Measurements from ENCODE around the gene LACRT.

Gene LACRT

DNA sequence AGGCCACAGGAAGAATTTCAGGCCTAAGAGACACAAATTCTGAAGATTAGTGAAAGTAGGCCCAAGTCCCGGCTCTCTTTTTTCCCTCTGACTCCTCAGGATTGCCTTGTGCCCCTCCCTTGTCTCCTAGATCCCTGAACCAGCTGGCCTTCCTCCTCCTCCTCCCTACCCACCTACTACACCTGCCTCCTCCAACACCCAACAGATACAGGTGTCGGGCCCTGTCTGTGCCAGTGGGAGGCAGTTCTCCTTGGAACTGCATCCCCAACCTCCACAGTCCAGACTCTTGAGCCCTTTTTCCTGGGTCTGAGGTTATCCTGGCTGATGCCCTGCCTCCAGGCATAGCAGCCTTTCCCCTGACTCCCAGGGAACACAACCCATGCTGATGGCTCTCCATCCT, 48.1 kb downstream of the LACRT start:
- POLR2A ChIA-PET, result no interaction called here

DNA sequence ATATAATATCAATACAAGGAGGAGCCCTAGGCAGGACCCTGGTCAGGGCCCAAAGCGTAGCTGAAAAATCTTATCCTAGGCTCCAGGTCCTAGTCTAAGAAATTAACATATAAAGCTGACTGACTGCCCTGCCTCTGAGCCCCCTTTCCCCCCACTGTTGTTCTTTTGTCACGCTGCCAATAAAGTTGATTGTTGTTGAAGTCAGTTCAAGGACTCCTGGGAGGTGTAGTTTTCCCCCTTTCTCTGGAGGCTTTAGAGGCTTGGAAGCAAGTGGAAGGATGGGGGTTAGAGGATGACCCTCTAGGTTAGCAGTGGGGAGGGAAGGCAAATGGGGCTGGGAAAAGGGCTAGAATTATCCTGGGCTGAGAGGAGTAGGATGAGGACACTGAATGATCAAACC, 49.5 kb downstream of the LACRT start:
- ChIA-PET CTCF (interaction anchor here (0.6 kb wide), 2 partner anchors 12 to 446 kb away, joined by 3 read pairs; no protein-coding TSS in a partner anchor), POLR2A (interaction anchor here (1.0 kb wide), 1 partner anchor 11 kb away, joined by 3 read pairs; no protein-coding TSS in a partner anchor)
- DNase-seq (ENCODE audit: extremely low spot score), result no peak
- TF ChIP-seq SP1 (IDR thresholded peaks at IDR 0.05) (no peak), NFRKB (IDR thresholded peaks at IDR 0.05) (no peak), FOXA1 (IDR thresholded peaks at IDR 0.05) (no peak), FOXM1 (IDR thresholded peaks at IDR 0.05; ENCODE audit: borderline replicate concordance) (no peak), LEF1 (IDR thresholded peaks at IDR 0.05; ENCODE audit: borderline replicate concordance) (no peak), ELF4 (IDR thresholded peaks at IDR 0.05) (no peak), L3MBTL2 (conservative IDR thresholded peaks at IDR 0.05) (no peak), SUZ12 (IDR thresholded peaks at IDR 0.05) (no peak), BHLHE40 (IDR thresholded peaks at IDR 0.05; ENCODE audit: borderline replicate concordance) (no peak), ARNT (IDR thresholded peaks at IDR 0.05) (no peak), HDGF (IDR thresholded peaks at IDR 0.05; ENCODE audit: borderline replicate concordance) (no peak), ZNF384 (IDR thresholded peaks at IDR 0.05) (no peak)

More for the DNA sequence above, 48.1 kb downstream of the LACRT start:
- CTCF ChIA-PET, result interaction anchor here (0.6 to 1.1 kb wide), 3 partner anchors 9 to 1402 kb away, joined by 3 to 5 read pairs (median 3); no protein-coding TSS in a partner anchor
- no peak for DNase-seq (ENCODE audit: extremely low spot score)
- TF ChIP-seq ZNF384 (IDR thresholded peaks at IDR 0.05), result no peak
- TF ChIP-seq FOXA1 (IDR thresholded peaks at IDR 0.05), result no peak
- TF ChIP-seq BHLHE40 (IDR thresholded peaks at IDR 0.05; ENCODE audit: borderline replicate concordance), result no peak
- no peak for TF ChIP-seq FOXK2 (IDR thresholded peaks at IDR 0.05)
- no peak for TF ChIP-seq FOXM1 (IDR thresholded peaks at IDR 0.05; ENCODE audit: borderline replicate concordance)
- TF ChIP-seq LEF1 (IDR thresholded peaks at IDR 0.05; ENCODE audit: borderline replicate concordance), result no peak
- no peak for TF ChIP-seq SP1 (IDR thresholded peaks at IDR 0.05)
- no peak for TF ChIP-seq L3MBTL2 (conservative IDR thresholded peaks at IDR 0.05)
- TF ChIP-seq ELF4 (IDR thresholded peaks at IDR 0.05), result no peak
- no peak for TF ChIP-seq NFRKB (IDR thresholded peaks at IDR 0.05)
- TF ChIP-seq ARNT (IDR thresholded peaks at IDR 0.05), result no peak
- TF ChIP-seq HDGF (IDR thresholded peaks at IDR 0.05; ENCODE audit: borderline replicate concordance), result no peak
- no peak for TF ChIP-seq CTBP1 (IDR thresholded peaks at IDR 0.05; ENCODE audit: borderline replicate concordance)
- TF ChIP-seq SUZ12 (IDR thresholded peaks at IDR 0.05), result no peak
- TF ChIP-seq, protein P1, sequence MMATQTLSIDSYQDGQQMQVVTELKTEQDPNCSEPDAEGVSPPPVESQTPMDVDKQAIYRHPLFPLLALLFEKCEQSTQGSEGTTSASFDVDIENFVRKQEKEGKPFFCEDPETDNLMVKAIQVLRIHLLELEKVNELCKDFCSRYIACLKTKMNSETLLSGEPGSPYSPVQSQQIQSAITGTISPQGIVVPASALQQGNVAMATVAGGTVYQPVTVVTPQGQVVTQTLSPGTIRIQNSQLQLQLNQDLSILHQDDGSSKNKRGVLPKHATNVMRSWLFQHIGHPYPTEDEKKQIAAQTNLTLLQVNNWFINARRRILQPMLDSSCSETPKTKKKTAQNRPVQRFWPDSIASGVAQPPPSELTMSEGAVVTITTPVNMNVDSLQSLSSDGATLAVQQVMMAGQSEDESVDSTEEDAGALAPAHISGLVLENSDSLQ (IDR thresholded peaks at IDR 0.05), result no peak
- TF ChIP-seq TARDBP (IDR thresholded peaks at IDR 0.05), result no peak

DNA sequence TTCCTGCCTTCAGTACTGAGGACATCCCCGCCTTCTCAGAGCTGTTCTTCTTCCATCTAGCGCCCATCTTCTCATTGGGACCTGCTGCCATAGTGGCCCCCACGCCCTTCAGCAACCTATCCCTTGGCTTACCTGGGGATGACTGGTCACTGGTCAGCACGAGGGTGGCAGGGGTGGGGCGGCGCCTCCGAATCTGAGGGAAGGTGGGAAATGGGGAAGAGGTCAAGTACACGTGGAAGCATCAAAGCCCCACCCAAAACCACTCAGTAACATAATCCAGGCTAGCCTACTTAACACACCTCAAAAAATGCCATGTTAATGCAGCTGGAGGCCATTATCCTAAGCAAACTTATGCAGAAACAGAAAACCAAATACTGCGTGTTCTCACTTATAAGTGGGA, 50.6 kb downstream of the LACRT start:
- DNase-seq (ENCODE audit: extremely low spot score), result no peak
- CTCF ChIA-PET, result interaction anchor here (1.3 kb wide), 1 partner anchor 57 kb away, joined by 5 read pairs; no protein-coding TSS in a partner anchor
- no peak for TF ChIP-seq SP1 (IDR thresholded peaks at IDR 0.05)
- TF ChIP-seq FOXA1 (IDR thresholded peaks at IDR 0.05), result no peak
- TF ChIP-seq LEF1 (IDR thresholded peaks at IDR 0.05; ENCODE audit: borderline replicate concordance), result no peak
- no peak for TF ChIP-seq FOXK2 (IDR thresholded peaks at IDR 0.05)
- TF ChIP-seq SUZ12 (IDR thresholded peaks at IDR 0.05), result no peak
- TF ChIP-seq TARDBP (IDR thresholded peaks at IDR 0.05), result no peak
- TF ChIP-seq HDGF (IDR thresholded peaks at IDR 0.05; ENCODE audit: borderline replicate concordance), result no peak
- TF ChIP-seq L3MBTL2 (conservative IDR thresholded peaks at IDR 0.05), result no peak
- TF ChIP-seq NFRKB (IDR thresholded peaks at IDR 0.05), result no peak
- POLR2A ChIA-PET, result interaction anchor here (1.0 kb wide), 1 partner anchor 12 kb away, joined by 3 read pairs; no protein-coding TSS in a partner anchor

DNA sequence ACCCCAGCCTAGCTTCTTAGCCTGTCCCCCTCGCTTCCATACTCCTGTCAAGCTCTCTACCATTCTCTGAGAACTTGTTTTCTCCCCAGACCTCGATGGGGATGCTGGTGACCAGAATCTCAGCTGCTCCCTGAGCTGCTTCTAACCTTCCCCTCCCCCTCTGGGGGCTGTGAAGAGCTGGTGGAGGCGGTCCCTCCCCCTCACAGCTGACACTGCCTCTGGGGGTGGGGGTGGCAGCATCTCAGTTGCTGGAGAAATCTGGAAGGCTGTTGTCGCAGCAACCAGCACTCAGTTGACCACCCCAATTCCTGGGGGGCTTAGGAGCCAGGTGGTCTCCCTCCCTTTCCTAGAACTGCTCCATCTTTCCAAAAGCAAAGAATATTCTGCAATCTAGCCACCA, 51.0 kb downstream of the LACRT start:
- no peak for DNase-seq (ENCODE audit: extremely low spot score)
- CTCF ChIA-PET, result interaction anchor here (1.1 to 1.4 kb wide), 3 partner anchors 13 to 56 kb away, joined by 3 to 5 read pairs (median 4); no protein-coding TSS in a partner anchor
- TF ChIP-seq, protein P1 (IDR thresholded peaks at IDR 0.05), result no peak
- TF ChIP-seq SUZ12 (IDR thresholded peaks at IDR 0.05) (no peak), ZNF384 (IDR thresholded peaks at IDR 0.05) (no peak)
- POLR2A ChIA-PET, result no interaction called here

DNA sequence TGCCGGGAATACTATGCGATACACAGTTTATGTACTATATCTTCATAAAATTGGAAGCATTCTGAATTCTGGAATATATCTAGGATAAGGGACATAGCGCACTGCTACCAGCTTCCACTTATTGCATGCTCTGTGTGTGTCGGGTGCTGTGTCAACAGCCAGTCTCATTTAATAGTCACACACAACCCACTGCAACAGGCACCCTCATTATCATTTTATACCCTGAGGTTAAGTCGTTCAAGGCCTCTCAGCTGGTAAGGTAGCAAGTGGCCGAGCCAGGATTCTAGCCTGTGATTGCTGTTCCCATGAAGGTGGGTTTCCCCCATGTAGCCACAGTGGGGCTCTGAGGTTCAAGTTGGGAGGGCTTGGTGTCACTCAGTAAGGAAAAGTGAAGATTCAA, 53.3 kb downstream of the LACRT start:
- TF ChIP-seq FOXA1 (IDR thresholded peaks at IDR 0.05), result no peak
- no peak for TF ChIP-seq TARDBP (IDR thresholded peaks at IDR 0.05)
- no peak for TF ChIP-seq ELF4 (IDR thresholded peaks at IDR 0.05)
- POLR2A ChIA-PET, result no interaction called here
- CTCF ChIA-PET, result no interaction called here
- no peak for DNase-seq (ENCODE audit: extremely low spot score)
